Spinal cord (tissue), 10 donors: Measurements from ENCODE around the gene DDAH1. TPM values are rescaled to one million over a fixed set of nuclear protein-coding genes. Genes with fewer than 3 reads are reported as not detected.

Experiments
- DNase-seq, 6 donors: peaks; one replicate each; pipeline versions ENCODE4 v3.0.0 to v3.0.0-alpha.2; 2013 to 2015; ENCODE audit warnings: low spot score in 6 of 6, low read depth in 4 of 6
- H3K27ac ChIP-seq: one replicate; pipeline ENCODE4 v1.5.1; 2013; ENCODE audit warnings: low read depth, low read length, control low read depth
- H3K27me3 ChIP-seq: one replicate; pipeline ENCODE4 v1.6.1; 2013; ENCODE audit warnings: low read length; ENCODE audit not compliant: control insufficient read depth, insufficient read depth
- H3K36me3 ChIP-seq: one replicate; pipeline ENCODE4 v1.6.1; 2013; ENCODE audit warnings: low read length; ENCODE audit not compliant: control insufficient read depth, insufficient read depth
- H3K4me1 ChIP-seq: one replicate; pipeline ENCODE4 v1.6.1; 2013; ENCODE audit warnings: low read length; ENCODE audit not compliant: control insufficient read depth, insufficient read depth
- H3K4me3 ChIP-seq: one replicate; pipeline ENCODE4 v1.5.1; 2013; ENCODE audit warnings: low read depth, low read length, control low read depth
- H3K9me3 ChIP-seq: one replicate; pipeline ENCODE4 v1.6.1; 2013; ENCODE audit warnings: low read length; ENCODE audit not compliant: control insufficient read depth, insufficient read depth
- WGBS: methylation state at CpG from one replicate; pipeline ENCODE4 v1.1.5; 2013; ENCODE audit warnings: missing lambda C conversion rate; ENCODE audit not compliant: insufficient coverage; 5-methylcytosine and 5-hydroxymethylcytosine counted together
- polyA plus RNA-seq, 2 donors: library from polyadenylated mRNA; unstranded; fragments of 120-200 nt; gene quantifications; one replicate each; pipeline ENCODE4 v1.2.1, GENCODE V29; 2013; ENCODE audit not compliant: insufficient read length in 2 of 2
- total RNA-seq, 2 donors: library from RNA; depleted of rRNA in 1 of 2; stranded (reverse); fragments of 120-200 nt in 1 of 2; fragments of >200 nt in 1 of 2; gene quantifications; one replicate each; pipeline versions ENCODE4 v1.2.3 to v1.2.4, GENCODE V29; 2013 to 2014
- donor health status: healthy.

The DDAH1 gene
- total and polyA plus RNA-seq, 4 donors, result 68.1 to 203 (median 122) TPM

- WGBS, result 44% methylated on average over 2 of the region's 3 CpGs
These were observed 169.9 kb downstream of the DDAH1 start for GRCh38 chr1:85295006-85295431.

GRCh38 chr1:85290826-85291225 is 174.1 kb downstream of the DDAH1 start:
- H3K4me3 ChIP-seq, result no peak overlapping the region
- no CpG with 5 or more reads among the region's 2 CpGs for WGBS
- no peaks in the 10 kb centered on the region for H3K9me3 ChIP-seq
- no peaks in the 10 kb centered on the region for H3K27me3 ChIP-seq
- H3K4me1 ChIP-seq, result no peaks in the 10 kb centered on the region
- no peak overlapping the region for H3K27ac ChIP-seq
- H3K36me3 ChIP-seq, result no peaks in the 10 kb centered on the region
- no peak for DNase-seq

More at GRCh38 chr1:85295006-85295431, 169.9 kb downstream of the DDAH1 start:
- Histone ChIP-seq H3K4me3 (no peak overlapping the region), H3K4me1 (no peaks in the 10 kb centered on the region), H3K9me3 (no peaks in the 10 kb centered on the region), H3K27ac (no peak overlapping the region), H3K36me3 (no peaks in the 10 kb centered on the region), H3K27me3 (no peaks in the 10 kb centered on the region)
- DNase-seq, result peak in 1 of 6 donors; percentile 19

GRCh38 chr1:85289848-85290335 is 175.1 kb downstream of the DDAH1 start:
- H3K27ac ChIP-seq, result no peak overlapping the region
- no peak for DNase-seq
- H3K9me3 ChIP-seq, result no peaks in the 10 kb centered on the region
- WGBS, result 80% methylated on average over 1 of the region's 4 CpGs
- no peak overlapping the region for H3K4me3 ChIP-seq
- no peaks in the 10 kb centered on the region for H3K27me3 ChIP-seq
- peaks cover 2% of the 10 kb centered on the region for H3K36me3 ChIP-seq
- H3K4me1 ChIP-seq, result no peaks in the 10 kb centered on the region

DNA sequence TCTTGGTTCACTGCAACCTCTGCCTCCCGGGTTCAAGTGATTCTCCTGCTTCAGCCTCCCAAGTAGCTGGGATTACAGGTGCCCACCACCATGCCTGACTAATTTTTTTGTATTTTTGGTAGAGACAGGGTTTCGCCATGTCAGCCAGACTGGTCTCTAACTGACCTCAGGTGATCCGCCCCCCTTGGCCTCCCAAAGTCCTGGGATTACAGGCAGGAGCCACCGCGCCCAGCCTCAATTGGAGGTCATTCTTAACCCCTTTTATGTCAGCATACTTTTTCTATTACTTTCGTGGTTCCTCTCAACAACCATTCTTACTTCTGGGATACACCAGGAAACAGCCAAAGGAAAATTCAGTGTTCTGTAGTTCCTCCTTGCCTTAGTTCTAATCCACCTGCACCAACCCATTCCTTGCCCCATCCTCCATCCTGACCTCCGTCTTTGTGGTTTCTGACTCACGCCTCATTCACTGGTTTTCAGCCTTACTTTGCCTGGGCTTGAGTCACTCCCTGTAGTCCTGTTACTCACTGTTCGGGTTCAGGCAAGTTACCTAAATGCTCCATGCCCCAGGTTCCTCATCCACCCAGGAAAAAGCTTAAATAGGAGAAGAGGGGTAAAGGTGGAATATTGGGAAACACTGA is 175.6 kb downstream of the DDAH1 start:
- Histone ChIP-seq H3K4me1 (no peaks in the 10 kb centered on the region), H3K36me3 (peaks cover 3% of the 10 kb centered on the region), H3K9me3 (no peaks in the 10 kb centered on the region), H3K27ac (no peak overlapping the region), H3K4me3 (no peak overlapping the region), H3K27me3 (no peaks in the 10 kb centered on the region)
- WGBS, result 93% methylated on average over 7 of the region's 9 CpGs
- no peak for DNase-seq

DNA sequence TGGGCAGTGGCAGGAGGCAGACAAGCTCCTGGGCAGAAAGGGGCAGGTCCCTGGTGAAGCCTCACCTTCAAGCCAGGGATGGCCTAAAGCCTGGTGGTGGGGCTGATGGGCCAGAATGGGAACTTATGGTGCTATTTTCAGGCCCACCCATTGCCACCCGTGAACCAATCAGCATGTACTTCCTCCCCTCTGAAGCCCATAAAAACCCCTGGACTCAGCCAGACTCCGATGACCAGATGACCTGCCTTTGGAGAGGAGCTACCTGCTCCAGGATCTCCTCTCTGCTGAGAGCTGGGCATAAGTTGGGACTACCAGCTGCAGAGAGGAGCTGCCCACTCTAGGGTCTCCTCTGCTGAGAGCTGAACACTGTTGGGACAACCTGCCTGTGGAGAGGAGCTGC is 180.8 kb downstream of the DDAH1 start:
- H3K4me3 ChIP-seq, result no peak overlapping the region
- WGBS, result 100% methylated on average over 1 of the region's 2 CpGs
- H3K36me3 ChIP-seq, result peaks cover 3% of the 10 kb centered on the region
- H3K4me1 ChIP-seq, result peaks cover 3% of the 10 kb centered on the region
- no peaks in the 10 kb centered on the region for H3K9me3 ChIP-seq
- no peak overlapping the region for H3K27ac ChIP-seq
- no peak for DNase-seq
- no peaks in the 10 kb centered on the region for H3K27me3 ChIP-seq

- Histone ChIP-seq H3K4me1 (peaks cover 3% of the 10 kb centered on the region), H3K27ac (no peak overlapping the region), H3K4me3 (no peak overlapping the region), H3K27me3 (no peaks in the 10 kb centered on the region), H3K36me3 (peaks cover 3% of the 10 kb centered on the region), H3K9me3 (no peaks in the 10 kb centered on the region)
- WGBS, result 90% methylated on average over 11 of the region's 11 CpGs
- no peak for DNase-seq
These were observed 181.3 kb downstream of the DDAH1 start for GRCh38 chr1:85283475-85284199.

- peak in 1 of 6 donors; percentile 28 for DNase-seq
These were observed 182.5 kb downstream of the DDAH1 start for GRCh38 chr1:85282424-85282823.

DNA sequence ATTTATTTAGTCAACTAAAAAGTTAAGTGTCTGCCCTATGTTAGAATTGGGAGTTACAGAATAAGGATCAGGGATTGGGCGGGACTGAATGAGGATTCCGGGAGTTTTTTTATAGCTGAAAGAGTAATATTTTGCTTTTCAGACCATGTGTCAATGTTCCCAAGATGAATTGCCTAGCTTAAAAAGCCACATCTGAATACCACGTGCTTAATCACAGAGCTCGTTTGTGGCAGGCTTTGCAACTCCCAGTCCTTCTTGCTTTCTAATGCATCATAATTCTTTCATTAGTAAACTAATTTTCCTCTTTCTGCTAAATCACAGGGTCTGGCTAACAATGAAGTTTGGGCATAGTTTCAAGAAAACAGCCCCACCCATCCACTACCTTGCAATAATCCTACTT is 184.3 kb downstream of the DDAH1 start:
- DNase-seq, result no peak
- no peaks in the 10 kb centered on the region for H3K9me3 ChIP-seq
- no peak overlapping the region for H3K27ac ChIP-seq
- peaks cover 7% of the 10 kb centered on the region for H3K4me1 ChIP-seq
- H3K27me3 ChIP-seq, result no peaks in the 10 kb centered on the region
- no peak overlapping the region for H3K4me3 ChIP-seq
- H3K36me3 ChIP-seq, result peaks cover 3% of the 10 kb centered on the region
- 78% methylated on average over 3 of the region's 4 CpGs for WGBS

More at GRCh38 chr1:85282424-85282823, 182.5 kb downstream of the DDAH1 start:
- Histone ChIP-seq H3K4me1 (peaks cover 3% of the 10 kb centered on the region), H3K27ac (no peak overlapping the region), H3K27me3 (no peaks in the 10 kb centered on the region), H3K4me3 (no peak overlapping the region), H3K9me3 (no peaks in the 10 kb centered on the region), H3K36me3 (peaks cover 3% of the 10 kb centered on the region)
- WGBS, result no CpG with 5 or more reads among the region's 1 CpG

DNA sequence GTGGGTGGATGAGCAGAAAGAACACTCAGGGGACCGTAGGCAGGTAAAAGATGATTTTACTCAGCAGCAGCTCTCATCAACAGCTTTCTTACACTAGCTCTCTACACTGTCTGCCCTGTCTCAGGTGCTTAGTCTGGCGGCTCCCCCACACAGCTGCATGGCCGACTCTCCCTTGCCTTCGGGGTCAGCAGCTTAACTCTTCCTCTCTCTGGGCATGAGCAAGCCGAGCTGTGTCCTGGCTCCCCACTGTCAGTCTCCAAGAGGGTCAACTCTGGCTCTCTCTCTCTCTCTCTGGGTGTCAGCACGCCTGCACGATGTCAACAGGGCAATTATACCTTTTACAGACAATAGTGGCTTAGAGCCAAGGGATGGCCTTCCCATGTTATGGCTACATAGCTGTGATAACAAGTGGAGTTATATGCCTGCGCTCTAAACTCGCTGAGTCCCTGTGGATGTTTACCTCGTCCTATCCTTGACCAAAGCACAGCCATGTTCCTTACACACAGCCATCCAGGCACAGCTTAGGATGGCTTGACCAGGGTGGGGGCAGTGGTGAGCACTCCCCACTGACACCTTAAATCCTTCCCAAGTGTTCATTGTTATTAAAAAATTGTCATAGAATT is 185.4 kb downstream of the DDAH1 start:
- Histone ChIP-seq H3K4me3 (no peak overlapping the region), H3K27ac (no peak overlapping the region), H3K27me3 (no peaks in the 10 kb centered on the region), H3K9me3 (no peaks in the 10 kb centered on the region), H3K36me3 (no peaks in the 10 kb centered on the region), H3K4me1 (peaks cover 7% of the 10 kb centered on the region)
- no peak for DNase-seq
- 83% methylated on average over 5 of the region's 10 CpGs for WGBS
